SKM-1 treated with dmso at 0.1 percent for 144 hours (cell line): Measurements from ENCODE around the gene AP1G2.

Experiments used
- DNase-seq: peaks from one replicate; lab custom pipeline; 2025; ENCODE audit not compliant: unreplicated experiment; lab: John Stamatoyannopoulos, UW

AP1G2 gene

DNA sequence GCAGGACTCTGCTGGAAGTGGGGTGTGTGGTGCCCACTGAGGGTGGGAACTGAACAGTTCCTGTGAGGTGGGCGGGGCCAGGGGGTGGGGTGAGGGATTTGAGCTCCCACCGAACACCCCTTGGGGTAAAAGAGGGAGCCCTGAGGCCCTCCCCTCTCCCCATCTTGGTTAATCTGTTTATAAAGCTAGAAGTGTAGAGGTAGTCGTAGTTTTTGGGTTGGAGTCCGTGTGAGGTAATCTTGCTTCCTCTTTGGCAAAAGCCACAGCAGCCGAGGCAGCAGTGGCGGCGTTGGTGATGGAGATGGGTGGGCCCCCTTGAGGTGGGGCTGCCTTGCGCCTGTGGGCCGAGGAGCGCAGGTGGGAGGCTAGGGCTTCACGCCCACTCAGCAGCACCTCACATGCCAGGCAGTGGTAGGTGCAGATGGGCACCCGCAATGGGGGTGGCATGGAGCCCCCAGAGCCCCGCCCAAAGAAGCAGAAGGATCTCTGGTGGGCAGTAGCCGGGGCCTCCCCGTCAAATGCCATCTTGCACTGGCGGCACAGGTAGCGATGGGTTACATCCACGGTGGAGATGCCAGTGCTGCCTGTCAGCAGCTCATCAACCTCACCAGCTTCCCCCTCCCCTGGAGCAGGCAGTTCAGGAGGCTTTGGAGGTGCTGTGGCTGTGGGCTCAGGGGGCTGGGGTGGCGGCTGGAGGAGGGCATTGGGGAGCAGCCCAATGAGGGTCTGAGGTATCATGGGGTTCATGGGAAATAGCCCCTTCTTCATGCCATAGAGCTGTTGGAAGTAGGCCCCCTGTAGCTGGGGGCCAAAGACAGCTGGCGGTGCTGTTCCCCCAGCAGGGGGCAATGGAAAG, 45.6 kb downstream of the AP1G2 start:
- DNase-seq, result no peak

- DNase-seq, result no peak
Measured at GRCh38 chr14:23520899-23521533, 46.6 kb downstream of the AP1G2 start.

GRCh38 chr14:23518709-23519108, 48.9 kb downstream of the AP1G2 start:
- no peak for DNase-seq

GRCh38 chr14:23517650-23518326, 49.8 kb downstream of the AP1G2 start:
- no peak for DNase-seq

GRCh38 chr14:23514644-23514957, 53.0 kb downstream of the AP1G2 start:
- DNase-seq, result no peak

GRCh38 chr14:23513818-23514643, 53.6 kb downstream of the AP1G2 start:
- DNase-seq, result no peak

GRCh38 chr14:23513005-23513817, 54.4 kb downstream of the AP1G2 start:
- DNase-seq, result no peak

DNA sequence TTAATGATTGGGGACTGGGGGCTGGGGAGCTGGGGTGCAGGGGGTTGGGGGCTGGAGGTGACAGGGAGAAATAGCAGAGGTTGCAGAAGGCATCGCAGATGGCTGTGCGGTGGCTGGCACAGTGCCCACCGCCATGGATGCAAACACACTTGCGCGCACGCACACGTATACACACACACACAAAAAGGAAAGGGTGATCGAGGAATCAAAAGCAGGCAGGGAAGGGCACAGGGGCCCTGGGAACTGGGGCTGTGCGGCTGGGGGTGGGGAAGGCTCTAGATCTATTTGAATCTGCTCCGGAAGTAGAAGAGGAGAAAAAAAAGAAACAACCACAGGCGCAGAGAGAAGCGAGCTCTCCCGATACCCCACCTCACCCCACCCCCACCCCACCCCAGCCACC, 55.4 kb downstream of the AP1G2 start:
- no peak for DNase-seq
